Frontal cortex (tissue), 4 donors: ENCODE measurements around the gene AUP1. TPM values are rescaled to one million over a fixed set of nuclear protein-coding genes. Genes with fewer than 3 reads are reported as not detected.
"Not testable (repeated sequence)": the region's sequence is repeated elsewhere in the genome, so short reads cannot be mapped to it uniquely, and the experiment has no call there.

Experiments used
- DNase-seq, 2 donors: peaks; one replicate each; pipeline ENCODE4 v3.0.0; 2012; ENCODE audit warnings: low spot score in 2 of 2
- FAIRE-seq: peaks from 2 replicates; lab custom pipeline; 2012; peaks lifted over from hg19 to GRCh38; lab: Jason Lieb, UNC
- total RNA-seq: library from RNA; depleted of rRNA; stranded (reverse); fragments of >200 nt; gene quantifications from one replicate; pipeline ENCODE4 v1.2.3, GENCODE V29; 2014
- donor health status: control.
- donor health status: control.
- donor health status: control.

The AUP1 gene, protein sequence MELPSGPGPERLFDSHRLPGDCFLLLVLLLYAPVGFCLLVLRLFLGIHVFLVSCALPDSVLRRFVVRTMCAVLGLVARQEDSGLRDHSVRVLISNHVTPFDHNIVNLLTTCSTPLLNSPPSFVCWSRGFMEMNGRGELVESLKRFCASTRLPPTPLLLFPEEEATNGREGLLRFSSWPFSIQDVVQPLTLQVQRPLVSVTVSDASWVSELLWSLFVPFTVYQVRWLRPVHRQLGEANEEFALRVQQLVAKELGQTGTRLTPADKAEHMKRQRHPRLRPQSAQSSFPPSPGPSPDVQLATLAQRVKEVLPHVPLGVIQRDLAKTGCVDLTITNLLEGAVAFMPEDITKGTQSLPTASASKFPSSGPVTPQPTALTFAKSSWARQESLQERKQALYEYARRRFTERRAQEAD
- 42.0 TPM for total RNA-seq

DNA sequence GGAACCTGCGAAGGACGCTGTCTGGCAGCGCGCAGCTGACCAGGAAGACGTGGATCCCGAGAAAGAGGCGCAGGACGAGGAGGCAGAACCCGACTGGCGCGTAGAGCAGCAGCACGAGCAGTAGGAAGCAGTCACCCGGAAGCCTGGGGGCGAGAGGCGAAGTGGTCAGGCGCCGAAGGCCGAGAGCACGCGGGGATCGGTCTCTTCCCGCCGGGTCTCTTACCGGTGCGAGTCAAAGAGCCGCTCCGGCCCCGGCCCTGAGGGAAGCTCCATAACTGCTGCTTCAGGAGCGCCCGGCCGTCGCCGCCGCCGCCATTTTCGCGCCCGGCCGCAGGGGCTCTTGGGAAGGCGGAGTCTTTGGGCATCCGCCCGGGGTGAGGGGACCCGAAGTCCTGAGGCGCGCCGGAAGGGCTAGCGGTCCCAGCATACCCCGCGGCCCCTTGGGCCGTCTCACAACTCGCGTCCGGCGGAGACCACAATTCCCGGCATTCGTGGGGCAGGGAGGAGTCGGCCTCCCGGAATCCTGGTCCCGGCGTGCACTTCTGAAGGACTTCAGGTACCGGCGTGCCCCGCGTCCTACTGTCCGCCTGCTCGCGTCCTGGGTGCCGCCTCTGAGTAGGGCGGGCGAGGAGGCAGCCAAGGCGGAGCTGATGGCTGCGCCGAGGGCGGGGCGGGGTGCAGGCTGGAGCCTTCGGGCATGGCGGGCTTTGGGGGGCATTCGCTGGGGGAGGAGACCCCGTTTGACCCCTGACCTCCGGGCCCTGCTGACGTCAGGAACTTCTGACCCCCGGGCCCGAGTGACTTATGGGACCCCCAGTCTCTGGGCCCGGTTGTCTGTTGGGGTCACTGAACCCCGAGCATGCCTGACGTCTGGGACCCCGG, at the start of gene AUP1, which contains the start of gene HTRA2:
TSS of gene AUP1 (minus strand) at position 350 of the 882 bp plus-strand sequence. CDS start at position 273, 77 bp downstream.
TSS of gene HTRA2 (plus strand) at position 577 of the 882 bp plus-strand sequence. CDS start at position 651, 74 bp downstream.
- FAIRE-seq (no peak), DNase-seq (peak; percentile 99)

DNA sequence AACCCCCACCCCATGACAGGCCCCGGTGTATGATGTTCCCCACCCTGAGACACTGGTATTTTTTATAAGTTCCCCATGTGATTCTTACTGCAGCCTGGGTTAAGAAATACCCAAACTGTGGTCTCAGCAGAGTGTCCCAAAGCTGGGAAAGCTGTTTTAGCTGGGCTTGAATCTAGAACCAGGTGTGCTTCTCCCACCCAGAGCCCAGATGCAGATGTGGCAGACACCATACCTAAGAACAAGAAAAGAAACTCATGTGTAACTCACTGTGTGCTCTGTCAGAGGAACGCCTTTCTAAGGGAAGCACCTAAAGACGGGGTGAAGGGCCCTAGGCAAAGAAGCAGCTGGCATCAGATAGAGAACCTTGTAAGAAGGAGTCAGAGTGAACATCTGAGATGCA, 48.9 kb upstream of the AUP1 start:
- no peak for FAIRE-seq

GRCh38 chr2:74577448-74577847, 47.9 kb upstream of the AUP1 start:
- FAIRE-seq (no peak), DNase-seq (no peak)

More for the DNA sequence above, 48.9 kb upstream of the AUP1 start:
- no peak for DNase-seq

DNA sequence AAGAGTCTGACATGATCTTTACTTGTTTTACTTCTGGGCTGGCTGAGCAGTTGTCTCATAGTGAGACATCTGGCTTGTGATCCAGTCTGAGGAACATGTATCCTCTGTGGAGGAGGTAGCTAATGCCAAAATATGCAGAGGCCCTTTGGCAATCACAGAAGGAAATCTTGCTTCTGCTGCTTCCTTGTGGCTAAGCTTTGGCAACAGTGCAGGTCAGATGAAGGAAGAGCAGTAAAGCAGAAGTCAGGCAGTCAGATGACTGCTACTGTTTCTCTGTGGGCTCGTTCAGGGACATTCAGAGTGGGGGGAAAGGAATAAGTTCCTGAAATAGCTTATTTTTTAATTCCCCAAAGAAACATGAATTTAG, 47.3 kb upstream of the AUP1 start:
- DNase-seq: no peak
- no peak for FAIRE-seq

- no peak for DNase-seq
- no peak for FAIRE-seq
Observed at GRCh38 chr2:74576211-74576862, 46.8 kb upstream of the AUP1 start.

GRCh38 chr2:74575320-74575719, 45.8 kb upstream of the AUP1 start:
- no peak for FAIRE-seq
- DNase-seq: no peak

GRCh38 chr2:74573747-74574562, 44.4 kb upstream of the AUP1 start:
- FAIRE-seq (no peak), DNase-seq (no peak)

- DNase-seq (no peak), FAIRE-seq (no peak)
Observed at GRCh38 chr2:74572178-74572925, 42.8 kb upstream of the AUP1 start.

DNA sequence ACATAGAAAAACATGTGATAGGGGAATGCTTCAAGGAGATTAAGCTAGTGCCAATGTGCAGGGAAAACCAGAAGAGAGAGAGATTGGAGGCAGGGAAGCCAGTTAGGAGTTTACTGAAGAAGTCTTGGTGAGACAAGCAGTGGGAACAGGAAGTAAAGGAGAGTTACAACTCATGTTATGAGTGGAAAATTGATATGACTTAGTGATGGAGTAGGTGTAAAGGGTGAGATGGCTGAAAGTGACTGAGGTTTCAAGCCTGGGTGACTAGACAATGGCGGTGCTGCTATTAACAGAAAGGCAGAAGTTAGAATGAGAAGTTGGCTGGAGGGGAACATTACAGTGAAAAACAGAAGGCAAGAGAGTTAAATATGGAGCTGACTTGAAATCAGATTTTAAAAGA, 41.6 kb upstream of the AUP1 start:
- FAIRE-seq: no peak

DNA sequence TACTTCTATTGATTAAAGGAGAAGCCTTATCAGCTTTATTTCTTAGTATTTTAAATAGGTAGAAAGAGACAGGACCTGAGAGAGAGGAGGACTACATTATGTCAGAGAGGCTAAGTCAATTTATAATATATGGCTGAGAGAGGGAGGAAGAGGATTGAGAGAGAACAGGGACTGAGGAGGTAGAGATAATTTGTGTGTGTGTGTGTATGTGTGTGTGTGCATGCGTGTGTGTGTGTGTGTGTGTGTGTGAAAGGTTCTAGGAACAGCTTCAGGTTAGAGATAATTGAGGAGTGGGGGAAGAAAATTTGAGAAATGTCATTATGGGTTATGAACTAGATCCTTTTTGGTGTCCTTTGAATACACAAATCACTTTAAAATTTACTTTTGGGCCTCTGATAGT, 40.2 kb upstream of the AUP1 start:
- FAIRE-seq: no peak
- no peak for DNase-seq

More for the DNA sequence above, 41.6 kb upstream of the AUP1 start:
- no peak for DNase-seq

- no peak for DNase-seq
- FAIRE-seq: no peak
Observed at GRCh38 chr2:74567881-74568280, 38.4 kb upstream of the AUP1 start.

DNA sequence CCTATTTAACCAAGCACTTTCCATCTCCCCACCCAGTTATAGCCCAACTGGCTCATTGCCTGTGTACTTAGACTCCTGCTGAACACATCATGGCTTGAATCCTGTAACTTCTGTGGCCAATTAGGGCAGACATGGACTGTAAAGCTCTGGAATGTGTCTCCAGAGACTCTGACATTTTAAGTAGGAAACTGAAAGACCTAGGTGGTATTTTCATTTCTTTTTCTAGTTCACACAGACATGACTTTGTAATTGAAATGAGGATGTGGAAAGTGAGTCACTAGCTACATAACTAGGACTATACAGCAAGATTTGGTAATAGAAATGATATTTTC, 37.2 kb upstream of the AUP1 start:
- FAIRE-seq (no peak), DNase-seq (no peak)

DNA sequence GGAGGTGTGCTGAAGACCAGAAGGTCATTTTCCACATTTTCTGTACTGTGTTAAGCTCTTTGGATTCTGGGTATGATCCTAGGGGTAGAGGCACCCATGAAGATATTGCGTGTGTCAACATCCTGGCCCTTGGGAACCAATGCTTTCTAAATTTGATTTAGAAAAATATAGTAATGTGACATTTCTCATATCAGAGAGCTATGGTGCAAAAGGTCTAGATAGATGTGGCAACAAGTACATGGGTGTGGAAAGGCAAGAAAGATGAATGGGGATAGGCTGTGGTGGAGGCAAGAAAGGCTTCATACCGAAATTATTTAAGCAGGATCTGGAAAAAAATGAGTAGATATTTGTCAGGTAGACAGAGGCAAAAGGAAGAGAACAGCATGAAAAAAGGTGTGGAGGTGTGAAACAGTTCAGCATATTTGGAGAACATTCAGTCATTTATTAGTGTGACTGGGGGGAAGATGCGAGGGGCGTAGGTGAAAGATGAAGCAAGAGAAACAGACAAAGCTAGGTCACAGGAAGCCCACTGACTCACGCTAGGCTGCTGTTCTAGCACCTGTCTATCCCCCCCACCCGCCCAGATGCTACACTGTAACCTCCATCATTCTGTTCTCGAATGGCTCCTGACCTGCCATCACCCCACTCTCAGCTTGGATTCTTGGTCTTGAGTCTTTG, 36.7 kb upstream of the AUP1 start:
- FAIRE-seq: no peak

GRCh38 chr2:74564222-74564621, 34.7 kb upstream of the AUP1 start:
- DNase-seq (no peak), FAIRE-seq (no peak)

More for the DNA sequence above, 36.7 kb upstream of the AUP1 start:
- DNase-seq: no peak

GRCh38 chr2:74562126-74562775, 32.7 kb upstream of the AUP1 start:
- FAIRE-seq (no peak), DNase-seq (no peak)

DNA sequence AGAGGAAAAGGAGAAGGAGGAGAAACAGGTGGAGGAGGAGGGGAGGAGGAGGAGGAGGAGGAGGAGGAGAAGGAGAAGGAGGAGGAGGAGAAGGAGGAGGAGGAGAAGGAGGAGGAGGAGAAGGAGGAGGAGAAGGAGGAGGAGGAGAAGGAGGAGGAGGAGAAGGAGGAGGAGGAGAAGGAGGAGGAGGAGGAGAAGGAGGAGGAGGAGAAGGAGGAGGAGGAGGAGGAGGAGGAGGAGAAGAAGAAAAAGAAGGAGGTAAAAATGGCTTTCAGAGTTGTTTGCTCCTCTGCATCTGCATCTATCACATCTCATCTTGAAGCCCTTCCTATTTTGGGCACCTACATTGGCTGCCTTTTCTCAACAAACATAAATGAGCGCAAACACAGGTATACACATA, 31.5 kb upstream of the AUP1 start:
- not testable (repeated sequence) for FAIRE-seq, DNase-seq

DNA sequence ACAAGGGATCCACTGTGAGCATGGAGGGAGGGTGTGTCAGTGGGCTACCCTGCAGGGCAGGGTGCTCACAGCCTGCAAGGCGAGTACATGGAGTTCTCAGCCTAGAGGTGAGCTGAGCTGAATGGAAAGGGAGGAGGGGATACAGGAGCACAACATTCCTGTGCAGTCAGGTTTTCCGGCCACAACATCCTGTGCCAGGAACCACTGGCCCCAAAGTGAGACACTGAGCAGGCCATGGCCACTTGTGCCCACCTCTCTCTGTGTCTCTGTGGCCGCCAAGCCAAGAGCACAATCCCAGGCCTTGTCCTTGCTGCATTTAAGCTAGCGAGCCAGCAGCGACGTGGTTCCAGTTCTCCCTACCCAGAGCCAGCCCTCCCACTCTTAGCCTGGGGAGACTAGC, 31.1 kb upstream of the AUP1 start:
- FAIRE-seq (no peak), DNase-seq (no peak)

- DNase-seq (no peak), FAIRE-seq (no peak)
Observed at GRCh38 chr2:74559912-74560311, 30.4 kb upstream of the AUP1 start.
